Calu3 (cell line): Measurements from ENCODE around the gene CDK5R2. TPM values are rescaled to one million over a fixed set of nuclear protein-coding genes. Genes with fewer than 3 reads are reported as not detected.

Experiments used
- BruUV-seq: library from RNA; stranded (reverse); fragments of 400-500 nt; replicated peaks from 2 replicates; lab custom pipeline; 2021; lab: Mats Ljungman, UMichigan
- CTCF ChIA-PET: fragments of 300-600 bp; sonication (Branson Sonifier 250); formaldehyde crosslinking; loops from one replicate; lab custom pipeline; 2022; ENCODE audit warnings: antibody characterized with exemption; lab: Charles Lee
- DNase-seq: peaks from one replicate; pipeline ENCODE4 v3.0.0; 2022
- H3K27ac Mint-ChIP-seq: one replicate; pipeline ENCODE4 v1.8.0; 2022; ENCODE audit warnings: mixed read lengths; ENCODE audit not compliant: unreplicated experiment
- H3K27me3 Mint-ChIP-seq: one replicate; pipeline ENCODE4 v1.8.0; 2022; ENCODE audit warnings: mixed read lengths; ENCODE audit not compliant: unreplicated experiment
- H3K36me3 Mint-ChIP-seq: one replicate; pipeline ENCODE4 v1.8.0; 2022; ENCODE audit warnings: mild to moderate bottlenecking, moderate library complexity, mixed read lengths; ENCODE audit not compliant: insufficient read depth, unreplicated experiment
- H3K4me1 Mint-ChIP-seq: one replicate; pipeline ENCODE4 v1.8.0; 2022; ENCODE audit warnings: mild to moderate bottlenecking, low read depth, mixed read lengths; ENCODE audit not compliant: unreplicated experiment
- H3K4me3 Mint-ChIP-seq: one replicate; pipeline ENCODE4 v1.8.0; 2022; ENCODE audit warnings: mild to moderate bottlenecking, low read depth, moderate library complexity, mixed read lengths; ENCODE audit not compliant: unreplicated experiment
- H3K9me3 Mint-ChIP-seq: one replicate; pipeline ENCODE4 v1.8.0; 2022; ENCODE audit warnings: low read depth, mixed read lengths; ENCODE audit not compliant: unreplicated experiment
- CTCF ChIP-seq: fragments of 200-600 bp; IDR thresholded peaks from one replicate; pipeline ENCODE4 v1.8.0; 2022; ENCODE audit warnings: antibody characterized with exemption; ENCODE audit not compliant: unreplicated experiment
- intact Hi-C: fragments of 100-400 bp; cut with micrococcal nuclease; formaldehyde crosslinking; loops from one replicate; pipeline ENCODE4 v1.10.0; 2022; ENCODE audit not compliant: unreplicated experiment
- total RNA-seq: library from RNA; stranded (reverse); gene quantifications from 2 replicates; pipeline ENCODE4 v1.2.3, GENCODE V29; 2022

CDK5R2 gene
- total RNA-seq, 1 experiment from 2014 or later, result 0.59 TPM

DNA sequence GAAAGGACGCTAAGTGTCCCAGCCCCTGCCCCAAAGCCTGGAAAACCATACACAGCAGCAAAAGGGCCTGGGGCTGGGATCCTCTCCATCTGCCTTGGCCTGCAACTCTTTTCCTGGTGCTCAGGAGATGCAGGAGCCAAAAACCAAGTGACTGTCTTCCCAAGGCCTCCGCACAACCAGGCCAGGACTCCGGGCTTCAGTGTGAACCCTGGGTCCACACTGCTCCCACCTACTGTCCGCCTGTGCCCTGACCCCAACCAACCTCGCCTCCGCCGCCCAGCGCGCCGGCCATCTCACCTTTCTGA, 24.4 kb downstream of the CDK5R2 start:
- CTCF ChIA-PET, result interaction anchor here (0.9 kb wide), 1 partner anchor 10 kb away, joined by 3 read pairs; no protein-coding TSS in a partner anchor
- DNase-seq, result no peak
- TF ChIP-seq CTCF, result no peak
- BruUV-seq, result no TSS peak
- intact Hi-C loops, result loop anchor here (10.0 kb wide), 1 partner anchor 129 kb away; the partner anchor contains the start of gene WNT6
- H3K4me1 Mint-ChIP-seq, result peaks cover 28% of the 10 kb centered on the region
- H3K27ac Mint-ChIP-seq, result no peak overlapping the region
- peaks cover 9% of the 10 kb centered on the region for H3K36me3 Mint-ChIP-seq
- no peak overlapping the region for H3K4me3 Mint-ChIP-seq
- no peaks in the 10 kb centered on the region for H3K9me3 Mint-ChIP-seq
- H3K27me3 Mint-ChIP-seq, result peaks cover 95% of the 10 kb centered on the region

- intact Hi-C loops, result loop anchor here (10.0 kb wide), 1 partner anchor 130 kb away; the partner anchor contains the start of gene WNT6
Measured at GRCh38 chr2:218984239-218985020, 25.0 kb downstream of the CDK5R2 start.

GRCh38 chr2:218985021-218985324, 25.5 kb downstream of the CDK5R2 start, which contains the start of gene FEV:
TSS of gene FEV (minus strand) at chr2:218985184. CDS start at chr2:218985075, 109 bp downstream.
- Mint-ChIP-seq H3K27ac (no peak within 1 kb of the TSS), H3K27me3 (peaks cover 100% of the 10 kb centered on the region), H3K4me3 (peak within 1 kb of the TSS; percentile 36), H3K9me3 (no peaks in the 10 kb centered on the region), H3K4me1 (peaks cover 26% of the 10 kb centered on the region), H3K36me3 (peaks cover 9% of the 10 kb centered on the region)
- intact Hi-C loops, result loop anchor here (10.0 kb wide), 1 partner anchor 130 kb away; the partner anchor contains the start of gene WNT6
- no peak for DNase-seq
- CTCF ChIA-PET, result interaction anchor here (0.6 to 0.9 kb wide), 2 partner anchors 9 to 757 kb away, joined by 3 to 5 read pairs; no protein-coding TSS in a partner anchor
- no peak for TF ChIP-seq CTCF
- no TSS peak for BruUV-seq

More at GRCh38 chr2:218984239-218985020, 25.0 kb downstream of the CDK5R2 start:
- CTCF ChIA-PET, result interaction anchor here (0.6 to 0.9 kb wide), 2 partner anchors 10 to 757 kb away, joined by 3 to 5 read pairs; no protein-coding TSS in a partner anchor
- Mint-ChIP-seq H3K27ac (no peak overlapping the region), H3K4me1 (peaks cover 28% of the 10 kb centered on the region), H3K27me3 (peaks cover 100% of the 10 kb centered on the region), H3K4me3 (peak overlapping the region; percentile 36), H3K36me3 (peaks cover 9% of the 10 kb centered on the region), H3K9me3 (no peaks in the 10 kb centered on the region)
- BruUV-seq, result no TSS peak
- TF ChIP-seq CTCF, result no peak
- no peak for DNase-seq

- Mint-ChIP-seq H3K27me3 (peaks cover 100% of the 10 kb centered on the region), H3K27ac (no peak overlapping the region), H3K4me1 (peaks cover 20% of the 10 kb centered on the region), H3K36me3 (peaks cover 9% of the 10 kb centered on the region), H3K4me3 (no peak overlapping the region), H3K9me3 (no peaks in the 10 kb centered on the region)
- no peak for DNase-seq
- no TSS peak for BruUV-seq
- TF ChIP-seq CTCF, result no peak
- intact Hi-C loops, result loop anchor here (10.0 kb wide), 1 partner anchor 131 kb away; the partner anchor contains the start of gene WNT6
- CTCF ChIA-PET, result no interaction called here
Measured at GRCh38 chr2:218985325-218986091, 26.0 kb downstream of the CDK5R2 start.
